Endothelial cell of umbilical vein (primary cell): ENCODE results near the gene SPSB2.

Source experiments
- EZH2 ChIP-seq: IDR thresholded peaks from 2 replicates; pipeline ENCODE4 v1.6.1; 2012; ENCODE audit warnings: borderline replicate concordance, low read depth, mild to moderate bottlenecking, moderate library complexity, low read length, inconsistent platforms; ENCODE audit not compliant: severe bottlenecking
- JUN ChIP-seq: IDR thresholded peaks from 2 replicates; pipeline ENCODE4 v1.6.1; 2011; ENCODE audit warnings: borderline replicate concordance, low read depth; ENCODE audit not compliant: insufficient read length, insufficient read depth
- POLR2A ChIP-seq: IDR thresholded peaks from 2 replicates; pipeline ENCODE4 v1.6.1; 2012; ENCODE audit warnings: low read depth, mild to moderate bottlenecking, control low read depth, low read length
- POLR2AphosphoS5 ChIP-seq: IDR thresholded peaks from 2 replicates; pipeline ENCODE4 v1.6.1; 2012; ENCODE audit warnings: low read depth, mild to moderate bottlenecking, control low read depth, low read length, moderate library complexity; ENCODE audit not compliant: insufficient read depth
- TF ChIP-seq, protein P1 (sequence below), 2 donors: IDR thresholded peaks; 1 replicate in 1 of 2; 2 replicates in 1 of 2; pipeline ENCODE4 v1.5.1; 2011; ENCODE audit warnings: low read length in 2 of 2, mild to moderate bottlenecking in 2 of 2, moderate library complexity in 2 of 2, control low read depth in 1 of 2, inconsistent platforms in 1 of 2, low read depth in 1 of 2; ENCODE audit not compliant: insufficient read depth in 1 of 2; ENCODE audit errors: extremely low read depth in 1 of 2
- TF ChIP-seq, protein P2 (sequence below): IDR thresholded peaks from 2 replicates; pipeline ENCODE4 v1.6.1; 2011; ENCODE audit not compliant: insufficient read depth, insufficient read length

DNA sequence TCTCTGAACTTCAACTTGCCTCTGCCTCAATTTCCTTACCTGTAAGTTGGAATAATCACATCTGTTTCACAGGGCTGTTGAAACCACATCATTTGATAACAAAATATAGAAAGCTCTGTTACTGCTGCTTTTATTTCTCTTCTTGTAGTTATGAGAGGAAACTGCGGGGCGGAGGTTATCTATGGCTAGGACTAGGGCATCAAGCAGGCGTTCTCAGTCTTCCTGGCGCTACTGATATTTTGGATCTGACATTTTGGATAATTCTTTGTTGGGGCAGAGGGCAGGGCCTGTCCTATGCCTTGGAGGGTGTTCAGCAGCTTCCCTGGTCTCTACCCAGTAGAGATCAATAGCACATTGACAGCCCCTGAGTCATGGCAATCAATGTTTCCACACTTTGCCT, 41.0 kb downstream of the SPSB2 start:
- TF ChIP-seq JUN (no peak), EZH2 (no peak), POLR2A (no peak), POLR2AphosphoS5 (no peak)
- TF ChIP-seq, protein P1, sequence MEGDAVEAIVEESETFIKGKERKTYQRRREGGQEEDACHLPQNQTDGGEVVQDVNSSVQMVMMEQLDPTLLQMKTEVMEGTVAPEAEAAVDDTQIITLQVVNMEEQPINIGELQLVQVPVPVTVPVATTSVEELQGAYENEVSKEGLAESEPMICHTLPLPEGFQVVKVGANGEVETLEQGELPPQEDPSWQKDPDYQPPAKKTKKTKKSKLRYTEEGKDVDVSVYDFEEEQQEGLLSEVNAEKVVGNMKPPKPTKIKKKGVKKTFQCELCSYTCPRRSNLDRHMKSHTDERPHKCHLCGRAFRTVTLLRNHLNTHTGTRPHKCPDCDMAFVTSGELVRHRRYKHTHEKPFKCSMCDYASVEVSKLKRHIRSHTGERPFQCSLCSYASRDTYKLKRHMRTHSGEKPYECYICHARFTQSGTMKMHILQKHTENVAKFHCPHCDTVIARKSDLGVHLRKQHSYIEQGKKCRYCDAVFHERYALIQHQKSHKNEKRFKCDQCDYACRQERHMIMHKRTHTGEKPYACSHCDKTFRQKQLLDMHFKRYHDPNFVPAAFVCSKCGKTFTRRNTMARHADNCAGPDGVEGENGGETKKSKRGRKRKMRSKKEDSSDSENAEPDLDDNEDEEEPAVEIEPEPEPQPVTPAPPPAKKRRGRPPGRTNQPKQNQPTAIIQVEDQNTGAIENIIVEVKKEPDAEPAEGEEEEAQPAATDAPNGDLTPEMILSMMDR (IDR thresholded peaks at IDR 0.05; ENCODE audit: extremely low read depth in 1 of 2, insufficient read depth in 1 of 2, low read depth in 1 of 2, low read length in 2 of 2), result no peak
- TF ChIP-seq, protein P2, sequence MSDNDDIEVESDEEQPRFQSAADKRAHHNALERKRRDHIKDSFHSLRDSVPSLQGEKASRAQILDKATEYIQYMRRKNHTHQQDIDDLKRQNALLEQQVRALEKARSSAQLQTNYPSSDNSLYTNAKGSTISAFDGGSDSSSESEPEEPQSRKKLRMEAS, result no peak
